HG03354 (cell line): ENCODE results near the gene PDILT.

ENCODE experiments used
- ATAC-seq: cut with Tn5 transposase; IDR thresholded peaks from one replicate; pipeline ENCODE4 v1.9.1; 2021; ENCODE audit warnings: mild to moderate bottlenecking; ENCODE audit not compliant: unreplicated experiment, poor library complexity, severe bottlenecking

Gene PDILT

GRCh38 chr16:20310421-20311395 is 93.8 kb downstream of the PDILT start:
- no peak for ATAC-seq

- no peak for ATAC-seq
These were observed 94.8 kb downstream of the PDILT start for GRCh38 chr16:20309786-20310185.
